ENCODE results near the gene RNU5D-1. TPM values are rescaled to one million over a fixed set of nuclear protein-coding genes. Genes with fewer than 3 reads are reported as not detected.
A peak's percentile ranks its signal among the peaks of the same experiment; 100 is the strongest.
"Not testable (repeated sequence)": the region's sequence is repeated elsewhere in the genome, so short reads cannot be mapped to it uniquely, and the experiment has no call there.

The RNU5D-1 gene
- polyA plus RNA-seq, 3 donors: not detected

DNA sequence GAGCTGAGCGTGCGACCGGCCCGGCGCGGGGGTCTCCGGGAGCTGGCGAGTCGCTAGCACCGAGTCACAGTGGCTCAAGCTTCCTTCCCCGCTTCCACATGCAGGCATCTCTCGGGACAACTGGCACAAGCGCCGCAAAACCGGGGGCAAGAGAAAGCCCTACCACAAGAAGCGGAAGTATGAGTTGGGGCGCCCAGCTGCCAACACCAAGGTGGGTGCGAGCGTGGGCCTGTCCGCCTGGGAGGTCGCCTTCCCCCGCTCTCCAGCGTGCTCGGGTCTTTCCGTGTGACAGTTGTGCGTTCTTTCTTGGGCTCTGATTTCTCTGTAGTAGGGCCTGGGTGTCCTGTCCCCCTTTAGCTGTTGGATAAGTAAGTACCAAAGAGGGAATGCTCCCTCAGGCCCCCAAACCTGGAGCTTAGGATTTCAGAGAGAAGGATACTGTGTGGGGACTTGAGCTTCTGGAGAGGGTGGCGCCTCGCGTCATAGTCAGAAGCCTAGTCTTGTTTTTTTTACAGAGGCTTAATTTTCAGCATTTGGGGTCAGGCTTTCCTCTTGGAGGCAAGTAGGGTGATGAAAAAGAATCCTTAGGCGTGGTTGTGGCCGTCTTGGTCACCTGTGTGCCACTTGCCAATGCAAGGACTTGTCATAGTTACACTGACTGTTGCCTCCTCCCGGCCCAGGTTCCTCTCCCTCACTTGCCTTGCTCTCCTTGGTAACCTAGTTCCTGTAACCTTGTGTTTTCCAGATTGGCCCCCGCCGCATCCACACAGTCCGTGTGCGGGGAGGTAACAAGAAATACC, 45.2 kb upstream of the RNU5D-1 start:
- Mint-ChIP-seq H3K36me3 (peaks cover 38 to 47% of the 10 kb centered on the region in 2 donors), H3K4me3 (peak overlapping the region; percentile 92 to 96), H3K27ac (peak overlapping the region; percentile 92 to 100 (median 96)), H3K4me1 (peaks cover 34% of the 10 kb centered on the region), H3K27me3 (ENCODE audit: low read depth in 3 of 3) (peaks cover 0 to 2% (median 0%) of the 10 kb centered on the region in 3 donors), H3K9me3 (no peaks in the 10 kb centered on the region)
- Histone ChIP-seq H3K79me2 (ENCODE audit: insufficient read depth, low read length) (peaks cover 34% of the 10 kb centered on the region), H3K9ac (ENCODE audit: insufficient read depth, low read length, poor library complexity, severe bottlenecking) (peak overlapping the region; percentile 90), H3K27ac (ENCODE audit: low read depth in 1 of 2, low read length in 2 of 2) (peak overlapping the region; percentile 86 to 93), H3K9me3 (replicated peaks in 1 of 2; ENCODE audit: control insufficient read depth in 1 of 2, insufficient read depth in 1 of 2, low read length in 2 of 2) (no peaks in the 10 kb centered on the region), H3K27me3 (ENCODE audit: control insufficient read depth in 2 of 2, insufficient read depth in 2 of 2, low read length in 2 of 2) (no peaks in the 10 kb centered on the region), H4K20me1 (ENCODE audit: insufficient read depth, low read length) (peaks cover 43% of the 10 kb centered on the region), H3K4me2 (replicated peaks; ENCODE audit: extremely low read depth, low read length, poor library complexity, severe bottlenecking) (peak overlapping the region; percentile 86), H3K4me3 (replicated peaks in 1 of 3; ENCODE audit: low read depth in 2 of 3, low read length in 3 of 3) (peak overlapping the region; percentile 81 to 90 (median 86)), H3K36me3 (replicated peaks in 1 of 2; ENCODE audit: control insufficient read depth in 1 of 2, insufficient read depth in 2 of 2, low read length in 2 of 2) (peaks cover 32 to 47% of the 10 kb centered on the region in 2 donors), H3K4me1 (ENCODE audit: control insufficient read depth in 1 of 2, insufficient read depth in 2 of 2, low read length in 2 of 2) (peaks cover 23 to 31% of the 10 kb centered on the region in 2 donors), H2AFZ (ENCODE audit: insufficient read depth, low read depth, low read length, poor library complexity, severe bottlenecking) (peak overlapping the region; percentile 88)
- peak in 2 of 3 donors; percentile 24 to 61 for DNase-seq
- 8% methylated on average over 25 of the region's 36 CpGs for WGBS (ENCODE audit: insufficient coverage)
- TF ChIP-seq, protein P1, sequence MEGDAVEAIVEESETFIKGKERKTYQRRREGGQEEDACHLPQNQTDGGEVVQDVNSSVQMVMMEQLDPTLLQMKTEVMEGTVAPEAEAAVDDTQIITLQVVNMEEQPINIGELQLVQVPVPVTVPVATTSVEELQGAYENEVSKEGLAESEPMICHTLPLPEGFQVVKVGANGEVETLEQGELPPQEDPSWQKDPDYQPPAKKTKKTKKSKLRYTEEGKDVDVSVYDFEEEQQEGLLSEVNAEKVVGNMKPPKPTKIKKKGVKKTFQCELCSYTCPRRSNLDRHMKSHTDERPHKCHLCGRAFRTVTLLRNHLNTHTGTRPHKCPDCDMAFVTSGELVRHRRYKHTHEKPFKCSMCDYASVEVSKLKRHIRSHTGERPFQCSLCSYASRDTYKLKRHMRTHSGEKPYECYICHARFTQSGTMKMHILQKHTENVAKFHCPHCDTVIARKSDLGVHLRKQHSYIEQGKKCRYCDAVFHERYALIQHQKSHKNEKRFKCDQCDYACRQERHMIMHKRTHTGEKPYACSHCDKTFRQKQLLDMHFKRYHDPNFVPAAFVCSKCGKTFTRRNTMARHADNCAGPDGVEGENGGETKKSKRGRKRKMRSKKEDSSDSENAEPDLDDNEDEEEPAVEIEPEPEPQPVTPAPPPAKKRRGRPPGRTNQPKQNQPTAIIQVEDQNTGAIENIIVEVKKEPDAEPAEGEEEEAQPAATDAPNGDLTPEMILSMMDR (IDR thresholded peaks at IDR 0.05): no peak
- intact Hi-C loops (cut with micrococcal nuclease): loop anchor here (2.0 to 10.0 kb wide), 5 partner anchors 34 to 526 kb away; partner anchors contain the start of genes EIF2B3 (in 1 of the 2) and RNU5D-1 (in 1 of the 2)

GRCh38 chr1:44775078-44775929, 44.3 kb upstream of the RNU5D-1 start, which contains the start of gene RPS8:
RPS8 (plus strand) TSS chr1:44775540; CDS start chr1:44775597, 57 bp downstream.
- peak within 1 kb of the TSS; percentile 92 to 96 for H3K4me3 Mint-ChIP-seq
- Histone ChIP-seq H2AFZ (ENCODE audit: insufficient read depth, low read depth, low read length, poor library complexity, severe bottlenecking) (peak within 1 kb of the TSS; percentile 88), H3K4me3 (replicated peaks in 1 of 3; ENCODE audit: low read depth in 2 of 3, low read length in 3 of 3) (peak within 1 kb of the TSS; percentile 81 to 90 (median 86)), H4K20me1 (ENCODE audit: insufficient read depth, low read length) (peaks cover 37% of the 10 kb centered on the region), H3K27ac (ENCODE audit: low read depth in 1 of 2, low read length in 2 of 2) (peak within 1 kb of the TSS; percentile 86 to 93), H3K4me1 (ENCODE audit: control insufficient read depth in 1 of 2, insufficient read depth in 2 of 2, low read length in 2 of 2) (peaks cover 23 to 31% of the 10 kb centered on the region in 2 donors), H3K4me2 (replicated peaks; ENCODE audit: extremely low read depth, low read length, poor library complexity, severe bottlenecking) (peak within 1 kb of the TSS; percentile 86), H3K36me3 (replicated peaks in 1 of 2; ENCODE audit: control insufficient read depth in 1 of 2, insufficient read depth in 2 of 2, low read length in 2 of 2) (peaks cover 29 to 38% of the 10 kb centered on the region in 2 donors), H3K9ac (ENCODE audit: insufficient read depth, low read length, poor library complexity, severe bottlenecking) (peak within 1 kb of the TSS; percentile 90), H3K79me2 (ENCODE audit: insufficient read depth, low read length) (peaks cover 34% of the 10 kb centered on the region), H3K27me3 (ENCODE audit: control insufficient read depth in 2 of 2, insufficient read depth in 2 of 2, low read length in 2 of 2) (no peaks in the 10 kb centered on the region), H3K9me3 (replicated peaks in 1 of 2; ENCODE audit: control insufficient read depth in 1 of 2, insufficient read depth in 1 of 2, low read length in 2 of 2) (no peaks in the 10 kb centered on the region)
- H3K9me3 Mint-ChIP-seq: no peaks in the 10 kb centered on the region
- H3K4me1 Mint-ChIP-seq: peaks cover 34% of the 10 kb centered on the region
- intact Hi-C loops (cut with micrococcal nuclease): loop anchor here (2.0 to 10.0 kb wide), 5 partner anchors 33 to 527 kb away; partner anchors contain the start of genes EIF2B3 (in 1 of the 2) and RNU5D-1 (in 1 of the 2)
- TF ChIP-seq, protein P1 (IDR thresholded peaks at IDR 0.05): no peak
- DNase-seq: peak; percentile 88 to 91 (median 90)
- H3K27ac Mint-ChIP-seq: peak within 1 kb of the TSS; percentile 96 to 100 (median 98)
- H3K27me3 Mint-ChIP-seq (ENCODE audit: low read depth in 3 of 3): no peaks in the 10 kb centered on the region
- under 1% methylated on average over 65 of the region's 65 CpGs for WGBS (ENCODE audit: insufficient coverage)
- H3K36me3 Mint-ChIP-seq: peaks cover 31 to 39% of the 10 kb centered on the region in 2 donors

DNA sequence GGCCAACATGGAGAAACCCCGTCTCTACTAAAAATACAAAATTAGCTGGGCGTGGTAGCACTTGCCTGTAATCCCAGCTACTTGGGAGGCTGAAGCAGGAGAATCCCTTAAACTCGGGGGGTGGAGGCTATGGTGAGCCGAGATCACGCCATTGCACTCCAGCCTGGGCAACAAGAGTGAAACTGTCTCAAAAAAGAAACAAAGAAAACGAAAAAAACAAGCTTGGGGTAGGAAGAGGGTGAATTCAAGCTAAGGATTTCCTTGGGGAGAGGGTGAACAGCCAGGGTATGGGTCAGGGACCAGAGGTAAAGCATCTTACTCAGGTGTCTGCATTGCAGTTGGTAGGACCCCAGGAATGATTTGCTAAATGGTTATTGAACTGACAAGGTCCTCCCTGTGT, 35.5 kb upstream of the RNU5D-1 start:
- H3K79me2 ChIP-seq (ENCODE audit: insufficient read depth, low read length); H3K9me3 Mint-ChIP-seq; H3K27me3 ChIP-seq (ENCODE audit: control insufficient read depth in 2 of 2, insufficient read depth in 2 of 2, low read length in 2 of 2); H3K4me3 Mint-ChIP-seq; intact Hi-C loops (cut with micrococcal nuclease); H3K4me1 ChIP-seq (ENCODE audit: control insufficient read depth in 1 of 2, insufficient read depth in 2 of 2, low read length in 2 of 2); H3K4me2 ChIP-seq (replicated peaks; ENCODE audit: extremely low read depth, low read length, poor library complexity, severe bottlenecking); H3K4me1 Mint-ChIP-seq; H3K9me3 ChIP-seq (replicated peaks in 1 of 2; ENCODE audit: control insufficient read depth in 1 of 2, insufficient read depth in 1 of 2, low read length in 2 of 2); H3K27me3 Mint-ChIP-seq (ENCODE audit: low read depth in 3 of 3); DNase-seq; H4K20me1 ChIP-seq (ENCODE audit: insufficient read depth, low read length); H3K27ac ChIP-seq (ENCODE audit: low read depth in 1 of 2, low read length in 2 of 2); H3K9ac ChIP-seq (ENCODE audit: insufficient read depth, low read length, poor library complexity, severe bottlenecking); H3K4me3 ChIP-seq (replicated peaks in 1 of 3; ENCODE audit: low read depth in 2 of 3, low read length in 3 of 3); H2AFZ ChIP-seq (ENCODE audit: insufficient read depth, low read depth, low read length, poor library complexity, severe bottlenecking): not testable (repeated sequence)
- peaks cover 34 to 68% of the 10 kb centered on the region in 2 donors for H3K36me3 ChIP-seq (replicated peaks in 1 of 2; ENCODE audit: control insufficient read depth in 1 of 2, insufficient read depth in 2 of 2, low read length in 2 of 2)
- H3K36me3 Mint-ChIP-seq: peaks cover 28 to 67% of the 10 kb centered on the region in 2 donors
- whole genome bisulfite sequencing (ENCODE audit: insufficient coverage): 98% methylated on average over 5 of the region's 6 CpGs
- H3K27ac Mint-ChIP-seq: peak overlapping the region in 2 of 7 donors; percentile 15 to 25

Data from CD14-positive monocyte (primary cell).